ENCODE data around the gene LRP4. TPM values are rescaled to one million over a fixed set of nuclear protein-coding genes. Genes with fewer than 3 reads are reported as not detected.
"Not testable (repeated sequence)": the region's sequence is repeated elsewhere in the genome, so short reads cannot be mapped to it uniquely, and the experiment has no call there.

LRP4 gene
- total RNA-seq, 2 donors from 2014 or later, result 22.5 to 29.6 TPM

GRCh38 chr11:46930089-46930488 is 11.7 kb upstream of the LRP4 start:
- no peak for TF ChIP-seq CTCF (IDR thresholded peaks at IDR 0.05)
- no peaks in the 10 kb centered on the region for H3K27me3 ChIP-seq
- no peak overlapping the region for H3K27ac ChIP-seq
- H3K36me3 ChIP-seq, result no peaks in the 10 kb centered on the region
- no peaks in the 10 kb centered on the region for H3K4me1 ChIP-seq
- H3K9me3 ChIP-seq, result no peaks in the 10 kb centered on the region
- H3K4me3 ChIP-seq, result no peak overlapping the region
- DNase-seq (ENCODE audit: low spot score), result no peak

DNA sequence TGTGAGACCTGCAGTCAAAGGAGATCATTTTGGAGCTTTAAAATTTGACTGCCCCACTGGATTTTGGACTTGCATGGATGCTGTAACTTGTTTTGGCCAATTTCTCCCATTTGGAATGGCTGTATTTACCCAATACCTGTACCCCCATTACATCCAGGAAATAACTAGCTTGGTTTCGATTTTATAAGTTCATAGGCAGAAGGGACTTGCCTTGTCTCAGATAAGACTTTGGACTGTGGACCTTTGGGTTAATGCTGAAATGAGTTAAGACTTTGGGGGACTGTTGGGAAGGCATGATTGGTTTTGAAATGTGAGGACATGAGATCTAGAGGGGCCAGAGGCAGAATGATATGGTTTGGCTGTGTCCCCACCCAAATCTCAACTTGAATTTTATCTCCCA is 10.4 kb upstream of the LRP4 start:
- DNase-seq (ENCODE audit: low spot score); H3K36me3 ChIP-seq; H3K27me3 ChIP-seq: not testable (repeated sequence)

GRCh38 chr11:46927928-46928327 is 9.6 kb upstream of the LRP4 start:
- not testable (repeated sequence) for H3K4me3 ChIP-seq; DNase-seq (ENCODE audit: low spot score); H3K4me1 ChIP-seq; H3K36me3 ChIP-seq; H3K9me3 ChIP-seq; H3K27me3 ChIP-seq; H3K27ac ChIP-seq

More for the DNA sequence above, 10.4 kb upstream of the LRP4 start:
- H3K4me3 ChIP-seq, H3K9me3 ChIP-seq, H3K4me1 ChIP-seq, H3K27ac ChIP-seq: not testable (repeated sequence)

GRCh38 chr11:46920755-46921154 is 2.4 kb upstream of the LRP4 start:
- TF ChIP-seq CTCF (IDR thresholded peaks at IDR 0.05), result no peak
- H3K36me3 ChIP-seq, result no peaks in the 10 kb centered on the region
- H3K4me3 ChIP-seq, result no peak overlapping the region
- H3K9me3 ChIP-seq, result no peaks in the 10 kb centered on the region
- DNase-seq (ENCODE audit: low spot score), result peak; percentile 88
- no peaks in the 10 kb centered on the region for H3K27me3 ChIP-seq
- peak overlapping the region; percentile 66 to 75 for H3K27ac ChIP-seq
- H3K4me1 ChIP-seq, result peaks cover 0 to 44% of the 10 kb centered on the region in 2 donors

- Histone ChIP-seq H3K4me3 (peak overlapping the region; percentile 59 to 74), H3K9me3 (no peaks in the 10 kb centered on the region), H3K36me3 (no peaks in the 10 kb centered on the region), H3K27ac (peak overlapping the region; percentile 62 to 75), H3K4me1 (peaks cover 0 to 60% of the 10 kb centered on the region in 2 donors), H3K27me3 (no peaks in the 10 kb centered on the region)
- no peak for TF ChIP-seq CTCF (IDR thresholded peaks at IDR 0.05)
- DNase-seq (ENCODE audit: low spot score), result no peak
These were observed 601 bp upstream of the LRP4 start for GRCh38 chr11:46918788-46919513.

GRCh38 chr11:46917762-46918082 is 628 bp downstream of the LRP4 start:
- Histone ChIP-seq H3K36me3 (no peaks in the 10 kb centered on the region), H3K4me1 (peaks cover 0 to 71% of the 10 kb centered on the region in 2 donors), H3K4me3 (peak overlapping the region; percentile 59 to 74), H3K27me3 (no peaks in the 10 kb centered on the region), H3K9me3 (no peaks in the 10 kb centered on the region), H3K27ac (peak overlapping the region; percentile 88 to 90)
- no peak for DNase-seq (ENCODE audit: low spot score)
- no peak for TF ChIP-seq CTCF (IDR thresholded peaks at IDR 0.05)

All from right atrium auricular region (tissue), 2 donors.